NCI-H2171 treated with DMSO at 0.1 percent for 48 hours (cell line): ENCODE results near the gene UTP14A.
A peak's percentile ranks its signal among the peaks of the same experiment; 100 is the strongest.

Source experiments
- DNase-seq: peaks from one replicate; lab custom pipeline; 2025; lab: John Stamatoyannopoulos, UW

The UTP14A gene

DNA sequence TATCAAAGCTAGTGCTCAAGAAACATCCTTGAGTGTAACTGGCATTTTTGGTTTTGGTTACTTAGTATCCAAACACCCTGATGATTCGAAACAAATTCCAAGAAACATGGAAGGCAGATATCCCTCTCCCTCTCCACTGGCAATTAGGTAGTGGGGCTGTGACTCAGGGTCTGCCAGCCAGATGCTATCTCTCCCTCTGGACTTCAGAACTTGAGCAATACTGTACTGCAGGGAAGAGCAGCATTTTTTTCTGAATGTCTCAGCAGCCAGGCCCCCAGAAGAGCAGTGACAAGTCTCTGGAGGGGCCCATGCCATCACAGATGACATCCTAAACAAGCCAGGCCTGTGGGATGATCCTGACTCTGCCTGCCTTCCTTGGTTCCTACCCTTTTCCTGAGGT lies 39.2 kb downstream of the UTP14A start:
- DNase-seq: no peak

GRCh38 chrX:129953334-129953648 lies 47.3 kb downstream of the UTP14A start:
- DNase-seq: no peak

GRCh38 chrX:129953881-129954280 lies 47.9 kb downstream of the UTP14A start:
- no peak for DNase-seq

DNA sequence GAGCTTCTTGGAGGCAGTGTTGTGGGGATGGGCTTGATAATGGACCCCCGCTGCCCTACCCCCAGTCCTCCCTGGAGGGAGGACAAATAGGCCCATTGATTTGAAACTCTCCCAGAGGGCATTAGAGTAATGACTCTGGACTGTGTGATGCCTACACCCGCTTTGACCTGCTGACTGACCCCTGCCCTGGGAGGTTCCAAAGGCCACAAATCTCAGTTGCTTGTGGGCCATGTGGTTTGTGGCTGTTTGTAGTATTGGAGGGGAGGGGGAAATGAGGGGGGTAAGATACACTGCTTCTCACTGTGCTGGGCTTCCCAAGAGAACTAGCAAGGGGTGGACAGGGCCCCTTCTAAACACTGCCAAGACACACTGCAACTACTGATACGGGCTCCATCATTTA lies 48.8 kb downstream of the UTP14A start:
- DNase-seq: no peak

- DNase-seq: no peak
Observed at GRCh38 chrX:129955682-129956081, 49.7 kb downstream of the UTP14A start.

GRCh38 chrX:129956145-129956544 lies 50.2 kb downstream of the UTP14A start:
- DNase-seq: no peak

DNA sequence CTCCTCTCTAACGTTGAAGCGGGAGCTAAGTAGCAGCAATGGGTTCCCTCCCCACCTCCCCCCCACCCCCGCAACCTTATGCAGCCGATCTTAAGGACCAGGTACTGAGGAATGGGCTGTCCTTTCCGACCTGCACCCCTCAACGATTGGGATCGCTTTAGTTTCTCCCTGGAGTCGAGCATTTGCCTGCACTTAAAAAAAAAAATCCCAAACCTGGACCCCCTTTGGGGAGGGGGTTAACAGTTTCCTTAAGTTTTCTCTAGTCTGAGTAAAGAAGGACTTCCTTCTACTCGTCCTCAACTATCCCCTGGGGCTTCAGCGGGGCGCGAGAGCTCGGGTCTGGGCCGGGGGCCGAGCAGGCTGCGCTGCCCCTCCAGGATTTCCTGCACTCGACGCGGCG lies 50.8 kb downstream of the UTP14A start:
- no peak for DNase-seq

DNA sequence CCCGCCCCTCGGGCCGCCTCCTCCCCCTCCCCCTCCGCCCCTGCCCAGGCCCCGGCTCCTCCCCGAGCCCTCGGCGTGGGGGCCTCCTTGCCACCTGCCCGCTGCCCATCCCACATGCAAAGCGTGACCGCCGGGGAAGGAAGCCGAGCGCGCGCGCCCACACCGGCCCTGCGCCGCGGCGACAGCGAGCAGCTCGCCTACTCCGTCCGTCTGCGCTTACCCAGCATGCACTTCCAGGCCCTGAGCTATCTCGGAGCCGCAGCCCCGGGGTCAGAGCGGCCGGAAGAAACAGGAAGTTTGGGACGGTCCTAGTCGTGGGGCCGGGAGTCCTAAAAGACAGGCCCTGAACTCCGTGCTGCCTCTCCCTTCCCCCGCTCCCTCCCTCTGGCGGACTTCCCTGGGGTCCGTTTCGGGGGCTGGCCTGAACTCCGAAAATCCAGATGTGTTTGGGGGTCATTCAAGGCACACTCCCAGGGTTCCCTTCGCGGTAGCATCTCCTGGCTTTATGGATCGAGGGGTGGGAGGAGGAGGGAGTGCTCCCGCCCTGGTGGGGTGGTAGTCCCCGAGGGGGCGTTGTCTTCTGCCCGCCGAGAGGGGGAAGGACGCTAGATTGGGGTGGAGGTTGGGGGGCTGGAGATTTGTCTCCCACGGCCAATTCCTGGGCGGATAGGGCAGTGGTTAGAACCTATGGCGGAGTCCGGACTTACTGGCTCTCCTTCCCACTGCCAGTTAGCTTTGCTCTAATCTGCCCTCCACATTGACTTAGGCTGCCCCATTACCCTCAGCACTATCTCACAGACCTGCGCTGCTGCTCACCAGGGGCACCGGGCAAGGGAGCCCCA lies 51.5 kb downstream of the UTP14A start:
- DNase-seq: peak; percentile 25

- DNase-seq: no peak
Observed at GRCh38 chrX:129958083-129958465, 52.1 kb downstream of the UTP14A start.

DNA sequence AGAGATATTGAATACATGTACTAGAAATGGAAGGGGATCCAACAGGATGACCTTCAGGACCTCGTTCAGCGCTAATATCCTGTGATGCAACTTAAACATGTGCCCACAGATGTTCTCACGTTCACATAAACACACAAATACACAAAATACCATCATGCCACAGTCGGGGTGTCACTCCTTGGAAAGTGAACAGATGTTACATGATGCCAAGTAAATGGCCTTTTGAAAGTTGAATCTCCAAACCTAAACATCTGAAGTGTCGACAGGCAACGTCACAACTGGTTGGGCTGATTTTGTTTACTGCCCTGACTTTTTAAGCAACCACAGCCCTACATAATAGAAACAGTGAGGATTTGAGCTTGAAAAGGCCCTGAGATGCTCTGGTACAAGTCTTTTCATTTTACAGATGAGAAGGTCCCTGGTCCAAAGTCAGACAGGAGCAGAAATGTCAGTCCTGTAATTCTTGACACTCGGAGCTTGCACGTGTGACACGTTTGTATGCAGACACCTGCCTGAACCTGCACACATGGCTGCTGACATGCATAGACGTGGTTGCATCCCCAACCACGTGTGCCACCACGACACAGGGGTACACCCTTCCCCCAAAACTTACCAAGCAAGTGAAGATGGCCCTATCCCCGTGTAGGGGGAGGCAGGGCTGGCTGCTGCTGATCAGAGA lies 53.0 kb downstream of the UTP14A start:
- DNase-seq: no peak

- no peak for DNase-seq
Observed at GRCh38 chrX:129959493-129959832, 53.5 kb downstream of the UTP14A start.

DNA sequence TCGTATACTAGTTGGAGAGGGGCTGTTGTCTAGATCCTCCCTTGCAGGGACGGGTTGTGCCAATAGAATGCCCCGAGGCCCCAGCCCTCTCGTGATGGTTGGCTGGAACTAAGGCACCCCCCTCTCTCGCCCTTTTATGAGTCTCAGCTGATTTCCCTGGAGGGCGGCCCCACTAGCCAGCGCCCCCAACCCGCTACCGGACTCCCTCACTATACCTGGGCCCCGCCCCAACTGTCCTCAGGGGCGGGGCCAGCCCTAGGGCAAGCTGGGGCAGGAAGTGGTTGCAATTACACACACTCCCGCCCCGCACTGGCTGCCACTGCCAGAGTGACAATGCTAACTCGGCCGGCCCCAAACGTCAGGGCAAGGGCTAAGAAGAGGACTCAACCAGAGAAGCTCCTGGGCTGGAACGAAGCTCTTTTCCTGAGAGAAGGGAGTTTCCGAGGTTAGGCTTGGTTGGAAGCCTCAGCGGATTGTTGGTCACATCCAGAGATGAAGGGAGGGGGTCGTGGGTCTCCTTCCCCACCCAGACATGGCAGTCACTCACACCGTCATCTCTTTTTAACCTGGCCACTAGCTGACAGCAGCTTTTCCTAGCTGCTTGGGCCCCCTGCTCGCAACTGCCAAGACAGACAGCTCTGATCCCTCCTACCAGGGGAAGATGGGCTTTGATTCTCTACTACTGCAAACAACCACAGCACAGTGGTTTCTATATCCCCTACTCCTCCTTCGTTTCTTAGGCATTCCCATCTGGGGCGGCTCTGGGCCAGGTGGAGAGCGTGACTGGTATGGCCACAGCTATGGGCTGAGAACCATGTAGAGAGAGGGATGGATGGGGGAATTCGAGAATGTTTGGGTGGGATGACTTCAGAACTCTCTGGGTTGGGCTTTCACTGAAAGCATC lies 55.5 kb downstream of the UTP14A start:
- DNase-seq: no peak

- no peak for DNase-seq
Observed at GRCh38 chrX:129963729-129964128, 57.8 kb downstream of the UTP14A start.

DNA sequence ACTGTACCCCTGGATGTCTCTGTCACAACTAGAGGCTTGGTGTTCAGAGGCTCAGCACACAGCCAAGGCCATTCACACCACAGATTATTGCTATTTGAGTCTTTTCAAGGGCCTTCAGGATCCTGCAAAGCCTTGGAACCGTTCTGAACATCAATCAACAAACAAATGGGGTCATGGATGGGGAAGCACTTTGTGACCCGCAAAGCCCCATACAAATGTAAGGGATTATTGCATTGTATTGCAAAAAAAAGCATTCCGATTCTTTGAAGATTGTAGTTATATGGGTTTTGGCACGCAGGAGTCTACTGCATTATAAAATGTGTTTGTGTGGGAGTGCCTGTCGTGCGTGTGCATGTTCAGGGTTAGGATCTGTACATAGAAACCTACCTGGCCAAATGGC lies 59.2 kb downstream of the UTP14A start:
- DNase-seq: no peak

DNA sequence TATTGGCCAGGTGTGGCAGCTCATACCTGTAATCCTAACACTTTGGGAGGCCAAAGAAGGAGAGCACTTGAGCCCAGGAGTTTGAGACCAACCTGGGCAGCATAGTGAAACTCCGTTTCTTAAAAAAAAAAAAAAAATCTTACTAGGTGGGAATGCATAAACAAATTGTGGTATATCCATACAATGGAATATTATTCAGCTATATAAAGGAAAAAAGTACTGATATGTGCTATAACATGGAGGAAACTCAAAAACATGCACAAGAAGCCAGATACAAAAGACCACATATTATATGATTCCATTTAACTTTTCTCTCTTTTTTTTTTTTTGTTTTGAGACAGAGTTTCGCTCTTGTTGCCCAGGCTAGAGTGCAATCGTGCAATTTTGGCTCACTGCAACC lies 63.0 kb downstream of the UTP14A start:
- no peak for DNase-seq

DNA sequence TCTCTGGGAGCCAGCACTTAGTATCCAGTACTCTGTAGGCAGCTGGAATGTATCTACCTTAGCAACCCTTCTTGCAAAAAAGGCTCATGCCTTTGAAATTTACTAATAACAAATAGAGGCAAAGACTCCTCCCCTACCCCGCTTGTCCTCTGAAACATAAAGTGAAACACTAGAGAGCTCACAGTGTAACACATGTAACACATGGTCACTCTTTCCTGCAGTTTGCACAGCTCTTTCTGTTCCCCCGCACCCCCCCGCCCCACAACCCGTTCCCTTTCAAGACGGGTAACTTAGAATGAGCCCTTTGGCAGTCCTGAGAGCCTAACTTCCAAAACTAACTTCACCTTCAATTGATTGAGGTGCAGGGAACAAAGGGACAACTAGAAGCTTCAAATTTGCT lies 70.5 kb downstream of the UTP14A start:
- DNase-seq: no peak
